SK-N-SH treated with all-trans-retinoic acid at 6 μM for 48 hours (cell line): ENCODE data around the gene YEATS2.

Experiments used
- ATAC-seq: fragments of 200-7000 bp; cut with Tn5 transposase; 3 replicates; pipeline ENCODE4 v1.9.1; 2020; ENCODE audit warnings: mild to moderate bottlenecking, moderate library complexity
- ARNTL ChIP-seq: fragments of 450-650 bp; formaldehyde crosslinking; IDR thresholded peaks from 2 replicates; pipeline ENCODE4 v1.5.0; 2020; ENCODE audit warnings: low read depth, mild to moderate bottlenecking, moderate library complexity, borderline replicate concordance
- ESRRG ChIP-seq: fragments of 250-450 bp; sonication (Bioruptor Pico); IDR thresholded peaks from 2 replicates; pipeline ENCODE4 v1.6.1; 2021; ENCODE audit warnings: mild to moderate bottlenecking
- ISL1 ChIP-seq: fragments of 250-450 bp; sonication (Bioruptor Pico); IDR thresholded peaks from 2 replicates; pipeline ENCODE4 v2.1.2; 2022; ENCODE audit warnings: mild to moderate bottlenecking, moderate library complexity
- OSR1 ChIP-seq: fragments of 250-450 bp; sonication (Bioruptor Pico); IDR thresholded peaks from 2 replicates; pipeline ENCODE4 v1.8.0; 2022; ENCODE audit warnings: moderate library complexity, mild to moderate bottlenecking, inconsistent platforms
- PPARA ChIP-seq: fragments of 250-450 bp; sonication (Bioruptor Pico); IDR thresholded peaks from 2 replicates; pipeline ENCODE4 v1.5.0; 2020; ENCODE audit warnings: mild to moderate bottlenecking, borderline replicate concordance
- SNAI2 ChIP-seq: fragments of 250-450 bp; sonication (Bioruptor Pico); IDR thresholded peaks from 2 replicates; pipeline ENCODE4 v1.5.0; 2020; ENCODE audit warnings: mild to moderate bottlenecking, moderate library complexity
- ZC3H10 ChIP-seq: fragments of 250-450 bp; sonication (Bioruptor Pico); IDR thresholded peaks from 2 replicates; pipeline ENCODE4 v1.5.1; 2021; ENCODE audit warnings: mild to moderate bottlenecking, moderate library complexity
- ZFP3 ChIP-seq: fragments of 250-450 bp; sonication (Bioruptor Pico); IDR thresholded peaks from 2 replicates; pipeline ENCODE4 v1.5.0; 2020; ENCODE audit warnings: mild to moderate bottlenecking, moderate library complexity
- ZNF70 ChIP-seq: fragments of 450-650 bp; formaldehyde crosslinking; IDR thresholded peaks from 2 replicates; pipeline ENCODE4 v1.5.0; 2020; ENCODE audit warnings: mild to moderate bottlenecking, moderate library complexity
- ZNF8 ChIP-seq: fragments of 450-650 bp; formaldehyde crosslinking; IDR thresholded peaks from 2 replicates; pipeline ENCODE4 v1.5.0; 2020; ENCODE audit warnings: mild to moderate bottlenecking, moderate library complexity
- TF ChIP-seq, protein P1 (sequence below): fragments of 250-450 bp; sonication (Bioruptor Pico); IDR thresholded peaks from 2 replicates; pipeline ENCODE4 v1.8.0; 2020; ENCODE audit warnings: mild to moderate bottlenecking, moderate library complexity, borderline replicate concordance
- TF ChIP-seq, protein P2 (sequence below): fragments of 250-450 bp; sonication (Bioruptor Pico); IDR thresholded peaks from 2 replicates; pipeline ENCODE4 v1.5.1; 2021; ENCODE audit warnings: mild to moderate bottlenecking, moderate library complexity
- TF ChIP-seq, protein P3 (sequence below): fragments of 250-450 bp; sonication (Bioruptor Pico); IDR thresholded peaks from 2 replicates; pipeline ENCODE4 v1.8.0; 2021; ENCODE audit warnings: low read depth, mild to moderate bottlenecking, moderate library complexity, borderline replicate concordance
- TF ChIP-seq, protein P4 (sequence below): fragments of 250-450 bp; sonication (Bioruptor Pico); IDR thresholded peaks from 2 replicates; pipeline ENCODE4 v1.5.0; 2020; ENCODE audit warnings: mild to moderate bottlenecking, moderate library complexity
- TF ChIP-seq, protein P5 (sequence below): fragments of 250-450 bp; sonication (Bioruptor Pico); IDR thresholded peaks from 2 replicates; pipeline ENCODE4 v1.5.1; 2020; ENCODE audit warnings: low read depth, mild to moderate bottlenecking, moderate library complexity

The YEATS2 gene

DNA sequence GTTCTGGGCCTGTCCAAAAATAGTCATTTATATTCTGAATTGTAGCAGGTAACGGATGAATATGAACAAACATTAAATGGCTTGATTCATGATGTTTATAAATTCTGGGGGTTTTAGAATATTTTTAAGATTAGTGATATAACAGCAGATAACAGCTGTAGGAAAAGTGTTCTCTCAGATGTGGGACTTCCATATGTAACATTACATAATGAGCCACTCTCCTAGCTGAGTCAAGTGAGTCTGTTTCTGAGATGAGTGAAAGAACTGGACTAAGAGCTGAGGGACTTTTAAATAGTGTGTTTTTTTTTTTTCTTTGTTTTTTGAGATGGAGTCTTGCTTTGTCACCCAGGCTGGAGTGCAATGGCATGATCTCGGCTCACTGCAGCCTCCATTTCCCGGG is 13.9 kb downstream of the YEATS2 start:
- no peak for ATAC-seq
- no peak for TF ChIP-seq ESRRG (CRISPR knock-in tag)
- TF ChIP-seq, all 23 proteins: peak for 0

DNA sequence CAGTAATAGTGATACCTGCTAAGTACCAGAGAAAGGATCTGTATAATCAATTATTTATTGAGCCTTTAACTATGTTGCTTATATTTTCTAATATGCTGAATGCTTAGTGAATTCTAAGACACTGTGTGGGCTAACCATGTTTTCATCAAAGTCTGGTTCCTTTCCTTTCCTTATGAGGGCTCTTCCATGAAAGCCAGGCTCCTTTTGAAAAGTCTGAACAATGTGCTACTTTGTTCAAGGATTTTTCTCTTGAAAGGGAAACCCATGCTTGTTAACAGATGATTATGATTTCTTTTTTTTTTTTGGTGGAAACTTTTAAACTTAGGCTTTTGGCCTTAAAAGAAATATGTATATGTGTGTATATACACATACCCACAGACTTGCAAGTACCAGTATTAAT is 17.0 kb downstream of the YEATS2 start:
- no peak for ATAC-seq
- TF ChIP-seq, protein P1, sequence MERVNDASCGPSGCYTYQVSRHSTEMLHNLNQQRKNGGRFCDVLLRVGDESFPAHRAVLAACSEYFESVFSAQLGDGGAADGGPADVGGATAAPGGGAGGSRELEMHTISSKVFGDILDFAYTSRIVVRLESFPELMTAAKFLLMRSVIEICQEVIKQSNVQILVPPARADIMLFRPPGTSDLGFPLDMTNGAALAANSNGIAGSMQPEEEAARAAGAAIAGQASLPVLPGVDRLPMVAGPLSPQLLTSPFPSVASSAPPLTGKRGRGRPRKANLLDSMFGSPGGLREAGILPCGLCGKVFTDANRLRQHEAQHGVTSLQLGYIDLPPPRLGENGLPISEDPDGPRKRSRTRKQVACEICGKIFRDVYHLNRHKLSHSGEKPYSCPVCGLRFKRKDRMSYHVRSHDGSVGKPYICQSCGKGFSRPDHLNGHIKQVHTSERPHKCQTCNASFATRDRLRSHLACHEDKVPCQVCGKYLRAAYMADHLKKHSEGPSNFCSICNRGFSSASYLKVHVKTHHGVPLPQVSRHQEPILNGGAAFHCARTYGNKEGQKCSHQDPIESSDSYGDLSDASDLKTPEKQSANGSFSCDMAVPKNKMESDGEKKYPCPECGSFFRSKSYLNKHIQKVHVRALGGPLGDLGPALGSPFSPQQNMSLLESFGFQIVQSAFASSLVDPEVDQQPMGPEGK, result no peak
- TF ChIP-seq, protein P2, sequence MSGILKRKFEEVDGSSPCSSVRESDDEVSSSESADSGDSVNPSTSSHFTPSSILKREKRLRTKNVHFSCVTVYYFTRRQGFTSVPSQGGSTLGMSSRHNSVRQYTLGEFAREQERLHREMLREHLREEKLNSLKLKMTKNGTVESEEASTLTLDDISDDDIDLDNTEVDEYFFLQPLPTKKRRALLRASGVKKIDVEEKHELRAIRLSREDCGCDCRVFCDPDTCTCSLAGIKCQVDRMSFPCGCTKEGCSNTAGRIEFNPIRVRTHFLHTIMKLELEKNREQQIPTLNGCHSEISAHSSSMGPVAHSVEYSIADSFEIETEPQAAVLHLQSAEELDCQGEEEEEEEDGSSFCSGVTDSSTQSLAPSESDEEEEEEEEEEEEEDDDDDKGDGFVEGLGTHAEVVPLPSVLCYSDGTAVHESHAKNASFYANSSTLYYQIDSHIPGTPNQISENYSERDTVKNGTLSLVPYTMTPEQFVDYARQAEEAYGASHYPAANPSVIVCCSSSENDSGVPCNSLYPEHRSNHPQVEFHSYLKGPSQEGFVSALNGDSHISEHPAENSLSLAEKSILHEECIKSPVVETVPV (CRISPR knock-in tag), result no peak
- no peak for TF ChIP-seq OSR1 (CRISPR knock-in tag)
- no peak for TF ChIP-seq ZNF8
- TF ChIP-seq, protein P3, sequence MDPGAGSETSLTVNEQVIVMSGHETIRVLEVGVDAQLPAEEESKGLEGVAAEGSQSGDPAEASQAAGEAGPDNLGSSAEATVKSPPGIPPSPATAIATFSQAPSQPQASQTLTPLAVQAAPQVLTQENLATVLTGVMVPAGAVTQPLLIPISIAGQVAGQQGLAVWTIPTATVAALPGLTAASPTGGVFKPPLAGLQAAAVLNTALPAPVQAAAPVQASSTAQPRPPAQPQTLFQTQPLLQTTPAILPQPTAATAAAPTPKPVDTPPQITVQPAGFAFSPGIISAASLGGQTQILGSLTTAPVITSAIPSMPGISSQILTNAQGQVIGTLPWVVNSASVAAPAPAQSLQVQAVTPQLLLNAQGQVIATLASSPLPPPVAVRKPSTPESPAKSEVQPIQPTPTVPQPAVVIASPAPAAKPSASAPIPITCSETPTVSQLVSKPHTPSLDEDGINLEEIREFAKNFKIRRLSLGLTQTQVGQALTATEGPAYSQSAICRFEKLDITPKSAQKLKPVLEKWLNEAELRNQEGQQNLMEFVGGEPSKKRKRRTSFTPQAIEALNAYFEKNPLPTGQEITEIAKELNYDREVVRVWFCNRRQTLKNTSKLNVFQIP (CRISPR knock-in tag), result no peak

DNA sequence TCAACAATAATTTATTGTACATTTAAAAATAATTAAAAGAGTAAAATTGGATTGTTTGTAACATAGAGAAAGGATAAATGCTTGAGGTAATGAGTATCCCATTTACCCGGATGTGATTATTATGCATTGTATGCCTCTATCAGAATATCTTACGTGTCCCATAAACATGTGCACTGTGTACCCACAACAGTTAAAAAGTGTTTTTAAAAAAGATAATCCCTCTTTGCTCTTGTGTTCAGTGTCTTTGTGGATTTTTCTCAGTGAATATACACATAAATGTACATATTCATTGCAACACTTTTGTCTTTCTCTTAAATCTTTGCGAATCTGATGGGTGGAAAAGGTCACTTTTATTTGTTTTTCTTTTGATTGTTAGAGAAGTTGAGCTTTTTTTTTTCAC is 20.4 kb downstream of the YEATS2 start:
- TF ChIP-seq ZNF70 (CRISPR knock-in tag), result no peak
- TF ChIP-seq ZNF8, result no peak
- no peak for TF ChIP-seq ARNTL (CRISPR knock-in tag)
- no peak for TF ChIP-seq SNAI2 (CRISPR knock-in tag)
- no peak for TF ChIP-seq PPARA (CRISPR knock-in tag)
- no peak for TF ChIP-seq ZC3H10 (CRISPR knock-in tag)
- TF ChIP-seq, protein P2 (CRISPR knock-in tag), result no peak
- TF ChIP-seq, protein P1, result no peak
- TF ChIP-seq, protein P4, sequence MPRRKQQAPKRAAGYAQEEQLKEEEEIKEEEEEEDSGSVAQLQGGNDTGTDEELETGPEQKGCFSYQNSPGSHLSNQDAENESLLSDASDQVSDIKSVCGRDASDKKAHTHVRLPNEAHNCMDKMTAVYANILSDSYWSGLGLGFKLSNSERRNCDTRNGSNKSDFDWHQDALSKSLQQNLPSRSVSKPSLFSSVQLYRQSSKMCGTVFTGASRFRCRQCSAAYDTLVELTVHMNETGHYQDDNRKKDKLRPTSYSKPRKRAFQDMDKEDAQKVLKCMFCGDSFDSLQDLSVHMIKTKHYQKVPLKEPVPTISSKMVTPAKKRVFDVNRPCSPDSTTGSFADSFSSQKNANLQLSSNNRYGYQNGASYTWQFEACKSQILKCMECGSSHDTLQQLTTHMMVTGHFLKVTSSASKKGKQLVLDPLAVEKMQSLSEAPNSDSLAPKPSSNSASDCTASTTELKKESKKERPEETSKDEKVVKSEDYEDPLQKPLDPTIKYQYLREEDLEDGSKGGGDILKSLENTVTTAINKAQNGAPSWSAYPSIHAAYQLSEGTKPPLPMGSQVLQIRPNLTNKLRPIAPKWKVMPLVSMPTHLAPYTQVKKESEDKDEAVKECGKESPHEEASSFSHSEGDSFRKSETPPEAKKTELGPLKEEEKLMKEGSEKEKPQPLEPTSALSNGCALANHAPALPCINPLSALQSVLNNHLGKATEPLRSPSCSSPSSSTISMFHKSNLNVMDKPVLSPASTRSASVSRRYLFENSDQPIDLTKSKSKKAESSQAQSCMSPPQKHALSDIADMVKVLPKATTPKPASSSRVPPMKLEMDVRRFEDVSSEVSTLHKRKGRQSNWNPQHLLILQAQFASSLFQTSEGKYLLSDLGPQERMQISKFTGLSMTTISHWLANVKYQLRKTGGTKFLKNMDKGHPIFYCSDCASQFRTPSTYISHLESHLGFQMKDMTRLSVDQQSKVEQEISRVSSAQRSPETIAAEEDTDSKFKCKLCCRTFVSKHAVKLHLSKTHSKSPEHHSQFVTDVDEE (CRISPR knock-in tag), result no peak
- no peak for TF ChIP-seq ESRRG (CRISPR knock-in tag)
- TF ChIP-seq ISL1 (CRISPR knock-in tag), result no peak
- TF ChIP-seq, protein P5, sequence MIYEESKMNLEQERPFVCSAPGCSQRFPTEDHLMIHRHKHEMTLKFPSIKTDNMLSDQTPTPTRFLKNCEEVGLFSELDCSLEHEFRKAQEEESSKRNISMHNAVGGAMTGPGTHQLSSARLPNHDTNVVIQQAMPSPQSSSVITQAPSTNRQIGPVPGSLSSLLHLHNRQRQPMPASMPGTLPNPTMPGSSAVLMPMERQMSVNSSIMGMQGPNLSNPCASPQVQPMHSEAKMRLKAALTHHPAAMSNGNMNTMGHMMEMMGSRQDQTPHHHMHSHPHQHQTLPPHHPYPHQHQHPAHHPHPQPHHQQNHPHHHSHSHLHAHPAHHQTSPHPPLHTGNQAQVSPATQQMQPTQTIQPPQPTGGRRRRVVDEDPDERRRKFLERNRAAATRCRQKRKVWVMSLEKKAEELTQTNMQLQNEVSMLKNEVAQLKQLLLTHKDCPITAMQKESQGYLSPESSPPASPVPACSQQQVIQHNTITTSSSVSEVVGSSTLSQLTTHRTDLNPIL (CRISPR knock-in tag), result no peak
- no peak for TF ChIP-seq OSR1 (CRISPR knock-in tag)
- no peak for TF ChIP-seq ZFP3 (CRISPR knock-in tag)
- ATAC-seq, result no peak
